OCI-LY1 (cell line): ENCODE measurements around the gene LTA.

Experiments used
- CTCF ChIP-seq: fragments of 200-600 bp; sonication (generic), shearing (Covaris generic); IDR thresholded peaks from 2 replicates; pipeline ENCODE4 v1.5.1; 2017; ENCODE audit warnings: mild to moderate bottlenecking, antibody characterized with exemption, low read length, moderate library complexity, mixed read lengths
- EZH2 ChIP-seq: fragments of 200-600 bp; sonication (generic), shearing (Covaris generic); IDR thresholded peaks from 2 replicates; pipeline ENCODE4 v1.8.0; 2017; ENCODE audit warnings: borderline replicate concordance, mixed run types, mild to moderate bottlenecking, antibody characterized with exemption, low read length, moderate library complexity, mixed read lengths

DNA sequence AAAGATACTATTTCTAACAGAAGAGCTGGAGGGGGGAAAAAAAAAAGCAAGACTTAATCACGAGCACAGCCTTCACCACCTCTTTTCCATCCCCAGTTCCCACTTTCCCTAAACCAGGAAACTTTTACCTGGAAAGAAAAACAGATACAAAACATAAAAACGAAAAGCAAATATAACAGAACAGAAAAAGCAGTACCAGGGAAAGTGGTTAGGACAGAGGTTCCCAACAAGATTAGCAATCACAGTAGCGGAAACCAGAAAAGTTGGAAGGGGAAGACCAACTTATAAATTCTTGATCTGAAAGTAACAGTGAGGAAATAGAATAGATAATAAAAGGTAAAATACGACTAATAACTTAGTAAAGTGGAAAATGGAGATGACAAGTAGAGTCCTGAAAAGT, 31.4 kb upstream of the LTA start:
- TF ChIP-seq CTCF (no peak), EZH2 (no peak)
